Posterior cingulate gyrus (tissue), 11 donors: ENCODE data around the gene GPR61.

Experiments
- DNase-seq, 10 donors: peaks; one replicate each; pipeline versions ENCODE4 v3.0.0 to v3.0.0-alpha.2; 2020 to 2021; ENCODE audit warnings: mixed read lengths in 3 of 10
- intact Hi-C: fragments of 100-400 bp; cut with DNase I; formaldehyde crosslinking; loops from one replicate; pipeline ENCODE4 v1.15.1; 2023

GPR61 gene

GRCh38 chr1:109539676-109540075 is at the start of gene GPR61:
TSS of gene GPR61 (plus strand) at chr1:109539872. CDS start at chr1:109543023, 3,151 bp downstream.
- DNase-seq, result peak in 8 of 10 donors; percentile 63 to 97 (median 80)
- intact Hi-C loops, result loop anchor here (10.0 kb wide), 1 partner anchor 275 kb away; no protein-coding TSS in a partner anchor

- DNase-seq, result peak; percentile 57 to 95 (median 84)
- intact Hi-C loops, result loop anchor here (2.0 kb wide), 1 partner anchor 43 kb away; no protein-coding TSS in a partner anchor
Measured at GRCh38 chr1:109490029-109490933, 49.4 kb upstream of the GPR61 start.

GRCh38 chr1:109490934-109491302 is 48.8 kb upstream of the GPR61 start:
- intact Hi-C loops, result loop anchor here (2.0 kb wide), 1 partner anchor 42 kb away; no protein-coding TSS in a partner anchor
- DNase-seq, result peak in 1 of 10 donors; percentile 77

GRCh38 chr1:109491372-109491771 is 48.3 kb upstream of the GPR61 start:
- intact Hi-C loops, result loop anchor here (2.0 kb wide), 1 partner anchor 41 kb away; no protein-coding TSS in a partner anchor
- peak in 1 of 10 donors; percentile 57 for DNase-seq

- no peak for DNase-seq
- intact Hi-C loops, result no loop called here
Measured at GRCh38 chr1:109492779-109493178, 46.9 kb upstream of the GPR61 start.

- peak in 4 of 10 donors; percentile 34 to 89 (median 72) for DNase-seq
- intact Hi-C loops, result no loop called here
Measured at GRCh38 chr1:109493227-109493626, 46.4 kb upstream of the GPR61 start.

- DNase-seq, result peak; percentile 75 to 98 (median 86)
- intact Hi-C loops, result no loop called here
Measured at GRCh38 chr1:109493805-109494539, 45.7 kb upstream of the GPR61 start, which contains the start of gene CYB561D1. TSS of gene CYB561D1 (plus strand) at chr1:109494094. CDS start at chr1:109494140, 46 bp downstream.

GRCh38 chr1:109495738-109496137 is 43.9 kb upstream of the GPR61 start:
- intact Hi-C loops, result no loop called here
- peak in 1 of 10 donors; percentile 53 for DNase-seq

GRCh38 chr1:109497449-109498160 is 42.1 kb upstream of the GPR61 start:
- intact Hi-C loops, result no loop called here
- peak in 1 of 10 donors; percentile 84 for DNase-seq

GRCh38 chr1:109498161-109498801 is 41.4 kb upstream of the GPR61 start:
- intact Hi-C loops, result no loop called here
- peak in 6 of 10 donors; percentile 43 to 90 (median 70) for DNase-seq

- DNase-seq, result peak in 2 of 10 donors; percentile 82 to 88
- intact Hi-C loops, result no loop called here
Measured at GRCh38 chr1:109499081-109499480, 40.6 kb upstream of the GPR61 start.

- intact Hi-C loops, result no loop called here
- DNase-seq, result peak in 2 of 10 donors; percentile 29 to 88
Measured at GRCh38 chr1:109499661-109500536, 39.8 kb upstream of the GPR61 start.

- peak in 1 of 10 donors; percentile 61 for DNase-seq
- intact Hi-C loops, result no loop called here
Measured at GRCh38 chr1:109500941-109501381, 38.7 kb upstream of the GPR61 start.

GRCh38 chr1:109501644-109502363 is 37.9 kb upstream of the GPR61 start:
- peak in 1 of 10 donors; percentile 77 for DNase-seq
- intact Hi-C loops, result no loop called here

GRCh38 chr1:109502364-109502851 is 37.3 kb upstream of the GPR61 start:
- peak in 1 of 10 donors; percentile 20 for DNase-seq
- intact Hi-C loops, result no loop called here

- no peak for DNase-seq
- intact Hi-C loops, result no loop called here
Measured at GRCh38 chr1:109503935-109504334, 35.7 kb upstream of the GPR61 start.

- no peak for DNase-seq
- intact Hi-C loops, result no loop called here
Measured at GRCh38 chr1:109504974-109505373, 34.7 kb upstream of the GPR61 start.
